HG02970 (cell line): Measurements from ENCODE around the gene ORC2.
"Not testable (repeated sequence)": the region's sequence is repeated elsewhere in the genome, so short reads cannot be mapped to it uniquely, and the experiment has no call there.

Source experiments
- ATAC-seq: cut with Tn5 transposase; IDR thresholded peaks from one replicate; pipeline ENCODE4 v1.9.1; 2021; ENCODE audit warnings: mild to moderate bottlenecking, moderate library complexity, moderate number of reproducible peaks; ENCODE audit not compliant: unreplicated experiment, low FRiP score

ORC2 gene

GRCh38 chr2:200943527-200944105 is 19.8 kb downstream of the ORC2 start:
- no peak for ATAC-seq

- no peak for ATAC-seq
Observed at GRCh38 chr2:200939832-200940231, 23.6 kb downstream of the ORC2 start.

GRCh38 chr2:200930947-200931626 is 32.4 kb downstream of the ORC2 start:
- ATAC-seq: no peak

- ATAC-seq: no peak
Observed at GRCh38 chr2:200929334-200930249, 33.9 kb downstream of the ORC2 start.

GRCh38 chr2:200922439-200922838 is 41.0 kb downstream of the ORC2 start:
- no peak for ATAC-seq

- no peak for ATAC-seq
Observed at GRCh38 chr2:200913654-200914053, 49.8 kb downstream of the ORC2 start.

- ATAC-seq: no peak
Observed at GRCh38 chr2:200909958-200910357, 53.5 kb downstream of the ORC2 start.

GRCh38 chr2:200905618-200906296 is 57.7 kb downstream of the ORC2 start:
- ATAC-seq: no peak

GRCh38 chr2:200901459-200902072 is 61.9 kb downstream of the ORC2 start:
- ATAC-seq: peak; percentile 89

- no peak for ATAC-seq
Observed at GRCh38 chr2:200899482-200899881, 64.0 kb downstream of the ORC2 start.

GRCh38 chr2:200888704-200889625 is 74.5 kb downstream of the ORC2 start, which contains the start of the genes NIF3L1 and PPIL3:
NIF3L1 (plus strand) TSS chr2:200889371; CDS start chr2:200891944, 2,573 bp downstream.
PPIL3 (minus strand) TSS chr2:200889077; CDS start chr2:200887615, 1,462 bp downstream.
- peak; percentile 87 for ATAC-seq

GRCh38 chr2:200881715-200882249 is 81.7 kb downstream of the ORC2 start:
- not testable (repeated sequence) for ATAC-seq

- no peak for ATAC-seq
Observed at GRCh38 chr2:200878289-200878880, 85.1 kb downstream of the ORC2 start.

GRCh38 chr2:200877443-200877842 is 86.0 kb downstream of the ORC2 start:
- ATAC-seq: no peak

- no peak for ATAC-seq
Observed at GRCh38 chr2:200873560-200873959, 89.9 kb downstream of the ORC2 start.

GRCh38 chr2:200871151-200871550 is 92.3 kb downstream of the ORC2 start:
- ATAC-seq: no peak

GRCh38 chr2:200869014-200869413 is 94.4 kb downstream of the ORC2 start:
- ATAC-seq: no peak
